HG02763 (cell line): ENCODE results near the gene EEF1AKMT3.
"Not testable (repeated sequence)": the region's sequence is repeated elsewhere in the genome, so short reads cannot be mapped to it uniquely, and the experiment has no call there.

Source experiments
- ATAC-seq: cut with Tn5 transposase; IDR thresholded peaks from one replicate; pipeline ENCODE4 v1.9.1; 2021; ENCODE audit warnings: mild to moderate bottlenecking, moderate library complexity; ENCODE audit not compliant: unreplicated experiment

The EEF1AKMT3 gene

DNA sequence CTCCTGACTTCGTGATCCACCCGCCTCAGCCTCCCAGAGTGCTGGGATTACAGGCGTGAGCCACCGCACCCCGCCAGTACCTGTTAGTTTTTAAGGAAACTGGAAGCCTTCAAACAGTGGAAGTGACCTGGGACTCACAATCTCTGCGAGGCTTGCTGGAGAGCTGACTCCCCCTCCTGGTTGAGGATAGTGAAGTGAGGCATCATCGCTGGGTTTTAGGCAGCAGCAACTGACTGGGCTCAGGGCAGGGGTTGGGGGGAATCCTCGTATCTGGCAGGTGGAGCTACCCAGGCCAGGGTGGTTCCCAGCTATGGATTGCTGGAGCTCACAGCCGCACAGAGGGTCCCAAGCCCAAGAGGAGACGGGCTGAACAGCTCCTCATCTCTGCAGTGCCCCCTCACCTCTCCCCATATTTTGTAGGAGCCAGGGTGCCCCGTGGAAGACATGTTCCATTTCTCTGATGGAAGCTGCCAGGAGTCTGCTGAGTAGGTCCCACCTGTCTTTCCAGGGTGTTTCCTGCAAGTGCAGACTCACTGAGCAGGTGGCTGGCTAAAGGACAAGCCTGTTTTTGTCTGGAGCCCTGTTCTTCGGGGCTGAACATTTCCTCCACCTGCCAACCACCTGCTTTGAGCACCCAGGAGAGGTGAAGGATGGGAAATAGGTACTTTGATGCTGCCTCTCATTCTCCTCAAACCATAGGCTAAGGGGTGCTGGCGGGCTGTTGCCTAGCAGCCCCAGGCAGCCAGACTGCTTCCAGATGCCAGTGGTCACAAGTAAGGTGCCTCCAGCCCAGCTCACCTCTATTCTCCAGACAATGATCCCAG lies 43.0 kb downstream of the EEF1AKMT3 start:
- ATAC-seq: no peak

GRCh38 chr12:57816001-57816854 lies 43.8 kb downstream of the EEF1AKMT3 start:
- no peak for ATAC-seq

DNA sequence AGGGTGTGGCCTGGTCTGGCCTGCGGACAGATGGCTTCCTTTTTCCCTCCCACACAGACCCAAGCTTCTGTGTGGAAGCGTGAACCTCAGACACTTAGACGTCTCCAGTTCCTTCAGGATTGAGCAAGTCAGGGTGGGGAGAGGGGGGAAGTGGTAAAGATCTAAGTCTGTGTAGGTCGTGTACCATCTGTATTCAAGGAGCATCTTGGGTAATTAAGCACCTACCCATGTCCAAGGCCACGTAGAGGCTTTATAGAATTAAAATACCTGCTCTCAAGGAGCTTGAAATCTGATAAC lies 44.4 kb downstream of the EEF1AKMT3 start:
- no peak for ATAC-seq

DNA sequence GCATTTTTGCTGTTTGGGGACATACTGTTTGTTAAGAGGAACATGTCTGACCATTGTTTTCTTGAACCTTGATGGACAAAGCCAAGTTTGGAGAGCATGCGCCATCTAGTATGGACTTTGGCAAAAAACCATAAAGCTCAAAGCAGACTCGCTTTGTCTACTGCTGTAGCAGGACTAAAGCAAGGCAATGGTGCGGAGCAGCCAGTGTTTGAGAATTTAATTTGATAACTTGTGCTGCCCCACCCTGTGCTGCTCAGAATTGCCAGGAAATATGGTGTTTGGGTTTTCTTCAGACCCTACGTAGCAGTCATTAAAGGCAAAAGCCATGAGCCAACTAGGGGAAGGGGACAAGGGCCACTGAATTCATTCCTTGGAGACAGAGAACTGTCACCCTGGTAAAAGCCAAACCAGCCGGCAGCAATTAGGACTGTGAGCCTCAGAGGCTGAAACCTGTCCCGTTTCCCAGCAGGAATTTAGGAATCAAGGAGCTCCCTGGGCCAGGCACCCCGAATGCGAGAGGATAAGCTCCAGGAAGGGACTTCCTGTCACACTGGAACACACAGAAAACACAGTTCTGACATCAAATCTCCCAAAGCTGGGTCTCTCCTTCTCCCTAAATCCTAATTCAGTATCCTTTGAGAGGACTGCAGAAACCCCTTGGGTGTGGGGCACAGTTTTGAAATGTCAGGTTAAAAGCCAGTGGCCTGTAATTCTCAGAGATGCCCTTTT lies 45.0 kb downstream of the EEF1AKMT3 start:
- no peak for ATAC-seq

DNA sequence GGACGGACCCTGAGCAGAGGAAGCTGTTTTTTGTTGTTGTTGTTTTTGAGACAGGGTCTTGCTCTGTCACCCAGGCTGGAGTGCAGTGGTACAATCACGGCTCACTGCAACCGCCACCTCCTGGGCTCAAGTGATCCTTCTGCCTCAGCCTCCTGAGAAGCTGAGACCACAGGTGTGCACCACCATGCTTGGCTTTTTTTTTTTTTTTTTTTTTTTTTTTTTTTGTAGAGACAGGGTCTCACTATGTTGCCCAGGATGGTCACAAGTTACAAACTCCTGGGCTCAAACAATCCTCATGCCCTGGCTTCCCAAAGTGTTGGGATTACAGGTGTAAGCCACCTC lies 45.5 kb downstream of the EEF1AKMT3 start:
- not testable (repeated sequence) for ATAC-seq

DNA sequence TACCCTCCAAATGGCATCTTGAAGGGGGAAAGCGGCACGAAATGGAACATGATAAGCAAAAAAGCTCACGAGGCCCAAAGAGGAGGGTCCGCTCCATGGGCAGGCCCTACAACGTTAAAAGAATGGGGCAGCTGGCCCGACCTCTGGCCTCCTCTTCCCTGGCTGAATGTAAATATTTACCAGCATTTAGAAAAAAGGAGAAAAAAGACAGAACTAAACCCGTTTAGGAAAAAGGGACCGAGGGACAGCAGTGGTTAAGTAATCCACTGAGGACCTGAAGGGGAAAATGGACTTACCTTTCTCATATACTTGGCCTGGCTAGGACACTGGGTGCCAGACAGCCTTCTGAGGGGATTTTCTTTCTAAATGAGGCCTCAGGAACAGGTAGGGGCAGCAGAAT lies 47.7 kb downstream of the EEF1AKMT3 start:
- not testable (repeated sequence) for ATAC-seq

GRCh38 chr12:57821015-57821414 lies 48.6 kb downstream of the EEF1AKMT3 start:
- not testable (repeated sequence) for ATAC-seq

DNA sequence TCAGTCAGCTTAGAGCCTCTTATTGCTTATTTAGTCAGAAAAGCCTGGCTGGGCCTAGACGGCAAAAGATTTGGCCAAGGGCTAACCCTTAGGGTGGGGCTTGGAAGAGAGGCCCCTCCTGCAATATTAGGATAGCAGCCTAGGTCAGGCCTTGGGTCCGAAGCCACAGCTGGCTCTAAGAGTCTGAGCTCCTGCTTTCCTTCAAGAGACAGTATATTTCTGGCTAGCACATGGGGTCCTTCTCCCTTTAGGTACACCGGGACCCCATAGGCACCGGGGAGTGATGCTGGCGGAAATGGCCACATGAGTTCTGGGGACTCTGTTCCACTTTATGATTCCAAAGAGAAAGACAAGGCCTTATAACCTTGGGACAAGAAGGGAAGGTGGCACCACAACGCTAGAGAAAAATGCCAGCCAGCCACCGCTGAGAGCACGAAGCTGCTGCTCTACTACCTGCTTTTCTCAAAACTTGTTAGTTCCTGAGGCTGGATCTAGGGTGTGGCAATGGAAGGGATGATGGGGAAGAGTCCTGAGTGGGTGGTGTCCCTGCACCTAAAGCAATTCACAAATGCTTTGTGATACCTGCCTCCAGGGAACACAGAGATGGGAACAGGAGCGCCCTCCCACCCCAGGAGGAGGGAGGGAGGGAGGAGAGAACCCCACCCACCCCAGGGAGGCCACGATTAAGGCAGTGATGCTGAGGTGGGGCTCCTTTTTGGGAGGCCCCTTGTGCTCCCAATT lies 49.2 kb downstream of the EEF1AKMT3 start:
- ATAC-seq: no peak

- no peak for ATAC-seq
These were observed 50.1 kb downstream of the EEF1AKMT3 start for GRCh38 chr12:57822392-57823130.

- no peak for ATAC-seq
These were observed 50.9 kb downstream of the EEF1AKMT3 start for GRCh38 chr12:57823131-57823907.

DNA sequence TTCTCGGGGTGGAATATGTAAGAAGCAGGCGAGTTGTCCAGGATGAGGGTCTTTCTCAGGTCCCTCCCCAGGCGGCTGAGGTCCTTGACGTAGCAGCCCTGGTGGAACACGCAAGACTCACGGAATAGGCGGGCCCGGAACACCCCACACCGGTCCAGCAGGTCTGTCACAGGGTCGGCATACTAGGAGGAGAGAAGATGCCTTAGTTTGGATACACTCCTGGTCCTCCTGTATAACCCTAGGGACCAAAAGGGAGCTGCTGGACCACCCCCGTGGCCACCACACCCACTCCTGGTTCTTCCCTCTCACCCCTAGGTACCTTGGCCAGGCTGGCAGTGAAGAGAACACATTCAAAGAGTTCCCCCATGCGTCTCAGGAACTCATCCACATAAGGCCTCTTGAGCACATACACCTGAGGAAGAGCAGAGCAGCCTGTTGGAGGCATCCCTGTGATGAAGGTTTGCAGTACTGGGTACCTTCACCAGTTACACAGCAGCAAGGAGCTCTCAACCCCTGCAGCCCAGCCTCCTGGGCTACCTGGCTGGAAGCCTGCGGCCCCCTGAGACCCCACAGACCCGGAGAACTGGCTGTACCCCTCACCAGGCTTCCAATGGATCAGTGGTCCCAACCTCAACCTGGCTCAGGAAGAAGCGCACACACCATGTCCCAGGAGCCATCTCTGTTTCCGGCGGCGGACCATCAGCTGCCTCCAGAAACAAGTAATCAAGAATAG lies 51.7 kb downstream of the EEF1AKMT3 start:
- no peak for ATAC-seq

DNA sequence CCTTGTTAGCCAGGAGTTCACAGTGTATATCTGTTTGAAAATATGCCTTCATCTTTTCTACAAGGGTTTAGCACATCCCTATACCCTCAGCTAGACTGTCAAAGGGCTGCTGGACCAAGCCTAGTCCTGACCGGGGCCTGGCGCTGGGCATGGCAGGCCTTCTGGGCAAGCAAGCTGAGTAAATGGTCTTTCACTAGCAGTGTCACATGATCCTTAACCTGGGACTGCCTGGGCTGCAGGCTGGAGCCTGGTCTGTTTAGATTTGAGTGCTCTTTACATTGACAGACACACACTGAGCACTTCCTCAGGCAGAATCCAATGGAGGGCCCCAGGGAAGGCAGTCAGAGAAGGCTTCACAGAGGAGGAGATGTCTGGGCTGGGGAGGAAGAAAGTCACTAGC lies 53.0 kb downstream of the EEF1AKMT3 start:
- ATAC-seq: no peak

DNA sequence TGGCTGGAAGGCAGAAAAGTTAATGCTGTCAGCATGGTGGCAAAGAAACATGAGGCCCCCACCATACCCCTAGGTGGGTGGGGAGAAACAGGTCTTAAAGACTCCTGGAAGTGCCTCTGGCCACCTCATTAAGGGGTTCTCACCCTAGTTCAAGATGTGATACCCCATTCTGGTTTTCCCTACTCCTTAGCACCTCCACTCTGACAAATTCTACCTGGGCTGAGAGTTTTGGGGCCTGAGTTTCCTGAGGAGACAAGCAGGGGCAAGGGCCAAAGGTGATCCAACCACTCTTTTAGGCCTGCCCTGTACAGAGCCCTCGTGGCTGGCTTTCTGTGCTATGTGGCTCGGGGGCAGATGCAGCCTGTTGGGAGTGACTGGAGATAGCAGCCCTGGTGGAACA lies 54.0 kb downstream of the EEF1AKMT3 start:
- no peak for ATAC-seq

DNA sequence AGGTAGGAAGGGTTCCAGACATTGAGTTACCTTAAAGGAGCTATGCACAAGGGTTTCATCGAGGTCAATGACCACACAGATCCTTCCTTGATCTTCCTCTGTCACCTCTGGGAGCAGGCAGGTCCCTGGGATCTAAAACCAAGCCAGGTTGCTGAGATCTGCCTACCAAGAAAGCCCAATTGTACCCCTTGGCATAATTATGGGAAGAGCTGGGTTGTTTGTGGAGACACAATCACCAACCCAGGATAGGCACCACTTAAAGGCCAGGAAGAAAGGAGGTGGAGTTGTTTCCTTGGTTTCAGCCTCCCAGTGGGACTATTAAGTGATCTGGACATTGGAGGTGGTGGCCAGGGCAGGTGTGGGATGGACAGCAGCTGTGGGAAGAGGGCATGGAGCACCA lies 54.6 kb downstream of the EEF1AKMT3 start:
- no peak for ATAC-seq

- no peak for ATAC-seq
These were observed 56.8 kb downstream of the EEF1AKMT3 start for GRCh38 chr12:57829025-57829777.

DNA sequence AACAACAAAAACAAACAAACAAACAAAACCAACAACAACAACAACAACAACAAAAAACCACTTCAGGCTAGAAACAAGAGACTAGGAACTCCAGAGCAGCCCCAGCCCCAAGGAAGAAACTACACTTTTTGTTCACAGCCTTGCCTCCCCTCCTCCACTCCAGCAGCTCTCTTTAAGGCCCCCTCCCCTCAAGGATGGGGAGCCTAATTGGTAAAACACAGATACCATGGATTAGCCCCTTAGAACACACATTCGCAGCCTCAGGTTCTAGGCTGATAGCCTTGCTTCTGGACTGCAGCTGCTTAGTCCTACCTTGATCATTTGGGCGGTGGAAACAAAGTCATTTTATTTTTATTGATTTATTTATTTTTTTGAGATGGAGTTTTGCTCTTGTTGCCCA lies 58.0 kb downstream of the EEF1AKMT3 start:
- ATAC-seq: no peak
